Middle frontal gyrus (tissue), 1 donor: ENCODE data around the gene ELAVL1.
A peak's percentile ranks its signal among the peaks of the same experiment; 100 is the strongest.
"Not testable (repeated sequence)": the region's sequence is repeated elsewhere in the genome, so short reads cannot be mapped to it uniquely, and the experiment has no call there.

Experiments
- DNase-seq: peaks from one replicate; pipeline ENCODE4 v3.0.0-alpha.2; 2015; ENCODE audit warnings: low spot score; ENCODE audit errors: extremely low spot score

Gene ELAVL1

DNA sequence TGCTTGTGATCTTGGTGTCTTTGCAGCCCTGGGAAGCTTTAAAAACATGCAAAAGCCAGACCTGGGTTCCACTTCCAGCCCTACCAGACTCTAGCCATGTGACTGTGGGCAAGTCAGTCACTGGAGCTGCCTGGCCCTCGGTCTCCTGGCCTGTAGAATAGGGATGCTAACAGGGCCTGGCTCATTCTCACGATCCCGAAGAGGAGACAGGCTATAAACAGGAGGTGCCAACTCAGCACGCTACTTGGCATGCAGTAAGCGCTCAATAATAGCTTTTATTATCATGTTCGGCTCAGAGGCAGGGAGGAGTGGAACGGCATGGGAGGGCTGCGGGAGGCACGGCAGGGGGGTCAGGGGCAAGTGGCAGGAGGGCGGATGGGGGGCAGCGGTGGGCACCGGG, 81.2 kb downstream of the ELAVL1 start:
- no peak for DNase-seq

DNA sequence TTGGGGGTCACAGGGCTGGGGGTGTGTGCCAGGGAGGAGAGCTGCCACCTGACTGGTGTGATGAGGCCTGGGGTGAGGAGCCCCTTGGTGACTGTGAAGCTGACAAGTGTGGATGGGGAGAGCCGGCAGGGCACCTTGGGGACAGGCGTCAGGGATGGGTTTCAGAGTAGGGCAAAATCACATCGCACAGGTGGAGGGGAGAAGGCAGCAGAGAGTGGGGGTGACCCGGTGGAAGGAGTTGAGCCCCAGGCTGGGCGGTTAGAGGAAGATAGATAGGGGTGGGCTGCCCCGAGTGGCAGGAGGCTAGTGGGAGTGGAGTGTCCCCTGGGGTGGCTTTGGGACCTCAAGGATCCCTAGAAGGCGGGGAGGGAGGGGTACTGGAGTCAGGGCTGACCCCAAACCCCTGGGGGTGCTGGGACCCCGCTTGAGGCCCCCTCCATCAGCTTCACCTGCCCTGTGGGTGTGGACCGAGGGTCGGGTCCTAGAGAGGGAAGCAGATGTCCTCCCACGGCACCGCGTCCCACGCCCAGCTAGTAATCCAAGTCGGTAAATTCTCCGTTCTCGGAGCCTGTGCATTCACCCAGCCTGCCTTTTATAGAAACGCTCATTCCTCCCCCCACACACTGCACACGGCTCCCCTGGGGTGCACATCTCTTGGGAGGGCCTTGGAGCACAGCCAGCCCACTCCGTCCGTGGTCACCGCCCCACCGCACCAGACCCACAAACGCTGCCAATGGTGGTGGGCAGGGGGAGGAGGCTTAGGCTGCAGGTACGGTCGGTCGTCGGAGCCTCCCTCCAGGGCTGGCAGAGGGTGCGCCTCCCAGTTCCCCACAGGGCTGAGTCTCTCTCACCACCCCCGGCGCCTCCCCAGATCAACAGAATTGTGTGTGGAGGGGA, 81.9 kb downstream of the ELAVL1 start:
- DNase-seq, result no peak

DNA sequence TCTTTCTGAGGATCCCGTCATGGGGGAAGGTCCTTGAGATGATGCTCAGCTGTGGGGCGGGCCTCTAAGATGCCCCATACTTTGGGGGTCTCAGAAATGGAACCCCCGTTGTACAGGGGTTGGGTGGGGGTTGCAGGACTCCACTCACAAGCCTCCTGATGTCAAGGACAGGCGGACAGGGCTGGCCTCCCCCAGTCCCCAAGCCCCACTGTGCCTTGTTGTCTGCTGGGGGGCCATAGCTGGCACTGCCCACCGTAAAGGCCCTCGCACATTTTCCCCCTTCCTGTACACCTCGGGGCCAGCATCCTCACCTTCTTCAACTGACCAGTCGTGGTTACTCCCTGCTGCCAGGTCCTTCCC, 82.6 kb downstream of the ELAVL1 start:
- DNase-seq, result no peak

DNA sequence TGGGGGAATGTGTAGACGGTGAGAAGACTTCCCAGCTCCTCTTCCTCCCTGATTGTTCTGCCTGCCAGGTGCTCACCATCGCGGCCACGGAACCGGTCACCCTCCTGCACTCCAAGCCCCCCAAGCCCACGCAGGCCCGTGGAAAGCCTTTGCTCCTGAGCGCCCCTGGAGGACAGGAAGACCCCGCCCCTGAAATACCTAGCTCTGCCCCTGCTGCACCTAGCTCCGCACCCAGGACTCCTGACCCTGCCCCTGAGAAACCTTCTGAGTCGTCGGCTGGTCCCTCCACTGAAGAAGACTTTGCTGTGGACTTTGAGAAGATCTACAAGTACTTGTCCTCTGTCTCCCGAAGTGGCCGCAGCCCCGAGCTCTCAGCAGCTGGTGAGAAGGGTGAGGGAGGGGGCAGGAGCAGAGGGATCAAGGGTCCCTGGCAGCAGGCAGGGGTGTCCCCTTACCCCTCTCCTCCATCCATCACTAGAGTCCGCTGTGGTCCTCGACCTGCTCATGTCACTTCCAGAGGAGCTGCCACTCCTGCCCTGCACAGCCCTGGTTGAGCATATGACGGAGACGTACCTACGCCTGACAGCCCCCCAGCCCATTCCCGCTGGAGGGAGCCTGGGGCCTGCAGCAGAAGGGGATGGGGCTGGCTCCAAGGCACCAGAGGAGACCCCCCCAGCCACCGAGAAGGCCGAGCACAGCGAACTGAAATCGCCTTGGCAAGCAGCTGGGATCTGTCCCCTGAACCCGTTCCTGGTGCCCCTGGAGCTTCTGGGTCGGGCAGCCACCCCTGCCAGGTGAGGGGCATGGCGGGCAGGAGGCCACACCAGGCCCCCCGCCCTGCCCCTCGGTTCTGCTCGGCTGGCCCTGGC, 83.2 kb downstream of the ELAVL1 start:
- DNase-seq, result no peak

DNA sequence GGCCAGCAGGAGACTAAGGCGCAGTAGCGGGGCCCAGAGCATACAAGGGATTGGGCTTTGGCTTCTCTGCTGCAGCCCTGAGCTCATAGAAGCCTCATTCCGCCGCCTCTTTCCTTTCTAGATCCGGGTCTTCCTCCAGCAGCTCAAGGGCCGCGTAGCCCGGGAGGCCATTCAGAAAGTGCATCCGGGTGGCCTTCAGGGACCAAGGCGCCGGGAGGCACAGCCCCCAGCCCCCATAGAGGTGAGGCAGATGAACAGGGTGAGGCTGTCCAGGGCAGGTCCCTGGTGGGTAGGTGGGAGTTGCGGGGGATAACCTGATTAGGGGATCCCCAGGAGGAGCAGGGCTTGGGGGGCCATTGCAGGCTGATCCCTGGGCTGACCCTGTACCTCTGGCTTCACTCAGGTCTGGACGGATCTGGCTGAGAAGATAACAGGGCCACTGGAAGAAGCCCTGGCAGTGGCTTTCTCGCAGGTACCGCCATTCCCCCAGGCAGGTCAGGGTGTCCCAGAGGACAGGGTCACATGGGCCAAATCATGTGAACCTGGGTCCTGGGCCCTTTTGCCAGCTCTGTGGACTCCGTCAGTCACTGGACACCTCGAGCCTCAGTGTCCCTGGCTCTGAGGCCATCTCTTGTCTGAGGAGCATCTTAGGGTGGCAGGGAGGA, 84.0 kb downstream of the ELAVL1 start:
- DNase-seq, result no peak

DNA sequence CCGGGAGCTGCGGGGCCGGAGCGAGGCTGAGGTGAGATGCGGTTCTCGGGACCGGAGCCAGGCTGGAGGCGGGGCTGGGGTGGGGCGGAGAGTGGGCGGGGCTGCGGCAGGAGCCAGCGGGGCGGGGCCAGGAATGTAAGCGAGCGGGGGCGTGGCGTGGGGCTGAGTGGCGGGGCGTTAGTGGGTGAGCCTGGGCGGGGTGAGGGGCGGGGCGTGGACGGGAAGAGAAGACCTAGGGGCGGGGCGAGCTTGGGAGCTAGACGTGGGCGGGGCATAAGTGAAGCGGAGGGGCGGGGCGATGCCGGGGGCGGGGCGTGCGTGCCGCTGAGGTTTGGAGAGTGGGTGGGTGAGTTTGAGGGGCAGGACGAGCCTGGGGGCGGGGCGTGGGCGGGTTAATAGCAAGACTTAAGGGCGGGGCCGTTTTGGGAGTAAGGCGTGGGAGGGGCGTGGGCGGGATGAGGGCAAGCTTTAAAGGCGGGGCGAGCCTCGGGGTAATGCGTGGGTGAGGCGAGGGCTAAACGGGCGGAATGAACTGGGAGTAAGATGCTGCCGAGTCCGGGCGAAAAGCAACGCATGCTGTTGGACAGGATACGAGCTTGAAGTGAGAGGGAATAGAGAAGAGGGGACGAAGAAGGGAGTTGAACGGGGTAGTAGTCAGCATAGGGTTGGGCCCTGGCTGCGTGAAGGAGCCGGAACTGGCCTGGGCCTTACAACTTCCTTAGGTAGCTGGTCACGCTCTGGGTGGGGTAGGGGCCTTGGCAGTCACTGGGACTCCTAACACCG, 84.7 kb downstream of the ELAVL1 start:
- DNase-seq, result peak; percentile 85

DNA sequence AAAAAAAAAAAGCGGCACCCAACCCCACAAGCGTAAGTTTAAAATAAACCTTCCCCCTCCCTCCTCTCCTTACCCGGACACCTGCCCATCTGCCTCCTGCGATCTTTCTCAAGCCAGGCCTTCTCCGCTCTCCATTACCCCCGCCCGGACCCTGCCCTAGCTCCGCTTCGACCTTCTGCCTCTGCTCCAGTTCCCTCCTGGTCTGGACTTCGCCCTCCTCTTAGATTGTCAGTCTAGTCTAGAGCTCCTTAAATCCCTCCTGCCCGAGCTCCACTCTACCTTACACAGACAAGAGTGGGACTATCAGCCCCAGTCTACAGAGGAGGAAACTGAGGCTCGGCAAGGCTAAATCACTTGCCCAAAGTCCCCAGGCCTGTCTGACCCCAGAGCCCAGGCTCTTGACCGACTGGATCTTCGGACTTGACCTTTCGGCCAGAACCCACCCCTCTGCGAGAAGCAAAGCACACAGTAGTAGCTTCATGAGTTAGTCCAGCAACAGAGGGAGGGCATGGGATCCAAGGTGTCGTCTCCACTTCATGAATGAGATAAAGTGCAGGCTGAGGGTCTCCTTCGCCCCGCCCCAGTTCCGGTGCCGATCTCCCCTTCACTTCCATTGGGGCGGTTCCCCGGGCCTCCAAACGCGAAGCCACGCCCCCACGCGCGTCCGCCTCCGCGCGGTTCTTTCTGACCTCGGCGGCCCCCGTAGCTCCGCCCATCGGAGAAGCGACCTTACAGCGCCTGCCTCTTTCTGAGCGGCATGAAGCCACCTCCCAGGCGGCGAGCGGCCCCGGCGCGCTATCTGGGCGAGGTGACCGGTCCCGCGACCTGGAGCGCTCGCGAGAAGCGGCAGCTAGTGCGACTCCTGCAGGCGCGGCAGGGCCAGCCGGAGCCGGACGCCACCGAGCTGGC, 85.6 kb downstream of the ELAVL1 start, which contains the start of gene SNAPC2:
TSS of gene SNAPC2 (plus strand) at position 729 of the 909 bp plus-strand sequence. CDS start at position 758, 29 bp downstream.
- DNase-seq, result peak; percentile 60

DNA sequence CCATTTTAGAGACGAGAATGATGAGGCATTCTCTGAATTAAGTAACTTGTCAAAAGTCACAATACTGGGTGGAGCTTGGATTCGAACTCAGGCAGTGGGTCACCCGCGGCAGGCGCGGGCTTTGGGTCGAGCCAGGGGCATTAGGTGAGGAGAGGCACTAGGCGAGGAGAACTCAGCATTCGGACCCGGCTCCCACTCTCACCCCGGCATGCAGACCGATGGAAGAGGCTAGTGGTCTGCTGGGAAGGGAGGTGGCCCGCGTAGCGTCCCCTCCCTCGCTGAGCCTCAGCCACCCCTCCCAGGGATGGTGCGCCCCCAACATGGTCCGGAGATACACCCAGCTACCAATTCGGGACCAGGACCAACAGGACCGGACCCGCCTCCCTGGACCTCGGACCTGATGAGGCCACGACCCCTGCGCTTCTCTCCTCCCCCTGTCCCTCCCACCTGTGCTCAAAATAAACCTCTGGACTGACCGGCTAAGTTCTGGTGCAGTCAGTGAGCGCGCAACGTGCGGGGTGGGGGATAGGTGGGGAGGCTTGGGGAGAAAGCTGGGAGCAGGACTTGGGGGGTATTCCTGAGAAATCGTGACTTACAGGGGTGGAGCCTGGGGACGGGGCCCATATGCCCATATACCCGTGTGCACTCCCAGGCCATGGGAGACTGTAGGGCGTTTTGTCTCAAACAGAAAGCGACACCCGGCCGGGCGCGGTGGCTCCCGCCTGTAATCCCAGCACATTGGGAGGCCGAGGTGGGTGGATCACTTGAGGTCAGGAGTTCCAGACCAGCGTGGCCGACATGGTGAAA, 86.6 kb downstream of the ELAVL1 start:
- no peak for DNase-seq

DNA sequence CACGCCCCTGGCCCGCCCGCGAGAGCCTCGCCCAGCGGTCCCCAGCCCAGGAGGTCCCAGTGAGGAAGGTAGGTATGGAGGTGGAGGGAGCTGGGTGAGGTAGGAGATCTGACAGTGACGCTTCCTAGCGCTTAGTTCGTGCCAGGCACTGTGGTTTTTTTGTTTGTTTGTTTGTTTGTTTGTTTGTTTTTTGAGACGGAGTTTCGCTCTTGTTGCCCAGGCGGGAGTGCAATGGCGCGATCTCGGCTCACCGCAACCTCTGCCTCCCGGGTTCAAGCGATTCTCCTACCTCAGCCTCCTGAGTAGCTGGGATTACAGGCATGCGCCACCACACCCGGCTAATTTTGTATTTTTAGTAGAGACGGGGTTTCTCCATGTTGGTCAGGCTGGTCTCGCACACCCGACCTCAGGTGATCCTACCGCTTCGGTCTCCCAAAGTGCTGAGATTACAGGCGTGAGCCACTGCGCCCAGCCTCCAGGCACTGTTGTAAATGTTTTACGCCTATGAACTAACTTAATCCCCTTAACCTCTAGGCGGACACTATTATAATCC, 87.3 kb downstream of the ELAVL1 start:
- not testable (repeated sequence) for DNase-seq

DNA sequence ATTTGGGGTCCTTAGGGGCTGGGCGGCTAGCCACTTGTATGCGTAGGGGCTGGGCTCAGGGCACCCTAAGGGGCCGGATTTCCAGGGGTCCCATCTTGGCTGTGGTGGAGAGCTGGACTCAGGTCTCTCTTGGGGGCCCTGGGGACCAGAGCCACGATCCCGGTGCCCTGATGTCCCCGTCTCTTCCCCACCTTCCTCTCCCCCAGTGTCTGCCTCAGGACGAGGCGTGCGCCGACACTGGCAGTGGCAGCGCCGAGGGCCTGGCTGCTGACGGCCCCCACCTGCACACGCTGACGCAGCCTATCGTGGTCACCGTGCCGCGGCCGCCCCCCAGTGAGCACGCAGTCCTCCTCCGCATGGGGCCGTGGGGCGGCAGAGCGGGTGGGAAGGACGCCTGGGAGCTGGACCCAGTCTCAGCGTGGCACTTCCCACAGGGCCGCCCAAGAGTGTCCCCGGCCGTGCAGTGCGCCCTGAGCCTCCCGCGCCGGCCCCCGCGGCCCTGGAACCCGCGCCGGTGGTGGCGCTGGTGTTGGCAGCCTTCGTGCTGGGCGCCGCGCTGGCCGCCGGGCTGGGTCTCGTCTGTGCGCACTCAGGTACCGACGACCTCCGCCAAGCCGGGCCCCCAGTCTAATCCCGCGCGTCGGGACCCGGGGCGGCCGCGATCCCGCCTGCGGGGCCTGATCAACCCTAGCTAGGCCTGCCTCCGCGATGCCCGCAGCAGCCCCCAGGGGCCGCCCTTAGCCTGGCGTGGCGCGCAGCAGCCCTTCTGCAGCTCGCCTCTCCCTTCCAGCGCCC, 88.0 kb downstream of the ELAVL1 start:
- DNase-seq, result no peak

DNA sequence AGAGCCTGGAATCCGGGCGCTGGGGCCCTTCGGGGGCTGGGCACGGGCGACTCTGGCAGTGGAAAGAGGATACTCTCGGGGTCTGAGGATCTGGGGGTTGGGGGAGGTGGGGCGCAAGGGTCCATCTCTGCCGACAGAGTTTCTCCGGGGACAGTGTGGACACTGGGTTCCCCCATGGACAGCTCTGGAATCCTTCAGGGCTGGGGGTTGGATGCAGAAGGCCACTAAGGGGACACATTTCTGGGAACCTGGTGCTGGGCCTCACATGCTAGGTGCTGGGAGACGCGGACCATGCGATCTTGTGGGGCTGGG, 88.5 kb downstream of the ELAVL1 start:
- DNase-seq, result no peak

DNA sequence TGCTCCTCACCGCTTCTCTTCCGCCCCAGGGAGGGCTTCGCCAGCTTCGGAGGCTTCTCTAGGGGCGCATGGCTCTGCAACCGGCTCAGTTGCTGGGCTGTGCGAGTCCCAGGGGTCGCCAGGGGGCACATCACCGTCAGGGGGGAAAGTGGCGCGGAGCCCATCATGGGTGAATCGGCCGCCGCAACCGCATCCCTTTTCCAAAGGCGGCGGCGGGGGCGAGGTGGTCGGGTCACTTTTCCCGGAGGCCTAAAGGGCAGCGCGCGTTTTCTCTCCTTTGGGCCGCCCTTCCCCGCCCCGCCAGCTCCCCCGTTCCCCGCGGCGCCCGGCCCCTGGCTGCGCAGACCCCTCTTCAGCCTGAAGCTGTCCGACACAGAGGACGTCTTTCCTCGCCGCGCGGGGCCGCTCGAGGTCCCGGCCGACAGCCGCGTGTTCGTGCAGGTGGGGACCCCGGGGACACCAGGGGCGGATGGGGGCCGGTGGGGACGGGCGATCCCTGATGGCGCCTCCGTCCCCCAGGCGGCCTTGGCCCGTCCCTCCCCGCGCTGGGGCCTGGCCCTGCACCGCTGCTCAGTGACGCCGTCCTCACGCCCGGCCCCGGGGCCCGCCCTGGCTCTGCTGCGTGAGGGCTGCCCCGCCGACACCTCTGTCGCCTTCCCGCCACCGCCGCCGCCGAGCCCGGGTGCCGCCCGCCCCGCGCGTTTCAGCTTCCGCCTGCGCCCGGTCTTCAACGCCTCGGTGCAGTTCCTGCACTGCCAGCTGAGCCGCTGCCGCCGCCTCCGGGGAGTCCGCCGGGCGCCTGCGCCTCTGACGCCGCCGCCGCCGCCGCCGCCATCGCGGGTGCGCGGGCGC, 89.1 kb downstream of the ELAVL1 start:
- DNase-seq, result no peak

DNA sequence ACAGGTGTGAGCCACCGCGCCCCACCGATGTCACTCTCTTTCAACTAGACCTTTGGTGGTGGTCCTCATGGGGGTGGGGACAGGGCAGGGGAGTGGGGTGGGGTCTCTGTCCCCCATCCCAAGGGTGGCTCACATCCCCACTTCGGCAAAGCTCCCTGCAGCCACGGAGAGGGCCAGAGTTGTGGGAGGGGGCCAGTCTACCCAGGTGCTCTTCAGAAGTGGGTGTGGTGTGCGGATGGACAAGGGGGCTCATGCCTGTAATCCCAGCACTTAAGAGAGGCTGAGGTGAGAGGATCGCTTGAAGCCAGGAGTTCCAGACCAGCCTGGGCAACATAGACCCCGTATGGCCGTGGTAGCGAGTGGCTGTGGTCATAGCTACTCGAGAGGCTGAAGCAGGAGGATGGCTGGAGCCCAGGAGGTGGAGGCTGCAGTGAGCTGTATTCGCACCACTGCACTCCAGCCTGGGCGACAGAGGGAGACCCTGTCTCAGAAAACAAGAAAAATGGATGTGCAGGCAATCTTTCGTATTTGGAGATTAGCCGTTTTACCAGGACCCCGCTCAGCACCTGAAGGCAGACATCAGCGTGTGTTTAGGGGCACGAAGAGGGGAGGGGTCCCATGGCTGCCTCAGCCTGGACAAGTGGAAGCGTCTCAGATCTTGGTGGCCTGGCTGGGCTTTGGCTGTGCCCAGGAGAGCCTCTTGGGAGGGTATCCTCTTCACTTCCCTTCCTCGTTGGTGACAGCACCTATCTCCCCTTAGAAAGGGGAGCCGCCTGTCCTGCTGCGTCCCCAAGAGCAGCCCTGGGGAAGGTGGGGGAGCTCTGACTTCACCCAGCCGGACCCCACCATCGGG, 90.0 kb downstream of the ELAVL1 start:
- no peak for DNase-seq

DNA sequence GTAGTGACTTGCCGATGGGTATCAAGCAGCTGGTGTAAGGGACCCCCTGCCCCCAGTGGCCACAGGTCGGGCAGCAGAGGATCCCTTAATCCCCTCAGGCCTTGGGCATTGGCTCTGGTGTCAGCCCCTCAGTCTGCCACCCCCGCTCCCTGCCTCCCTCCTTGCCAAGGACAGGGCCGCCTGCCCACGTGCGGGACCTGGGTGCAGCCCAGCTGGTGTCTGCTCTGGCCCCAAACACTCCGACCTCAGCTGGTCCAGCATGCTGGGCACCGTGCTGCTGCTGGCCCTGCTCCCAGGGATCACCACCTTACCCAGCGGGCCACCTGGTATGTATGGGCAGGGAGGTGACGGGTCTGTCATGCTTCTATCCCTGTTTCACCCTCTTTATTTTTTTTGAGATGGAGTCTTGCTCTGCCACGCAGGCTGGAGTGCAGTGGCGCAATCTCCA, 90.8 kb downstream of the ELAVL1 start, which contains the start of gene TGFBR3L:
TSS of gene TGFBR3L (plus strand) at position 233 of the 448 bp plus-strand sequence.
- DNase-seq, result no peak

DNA sequence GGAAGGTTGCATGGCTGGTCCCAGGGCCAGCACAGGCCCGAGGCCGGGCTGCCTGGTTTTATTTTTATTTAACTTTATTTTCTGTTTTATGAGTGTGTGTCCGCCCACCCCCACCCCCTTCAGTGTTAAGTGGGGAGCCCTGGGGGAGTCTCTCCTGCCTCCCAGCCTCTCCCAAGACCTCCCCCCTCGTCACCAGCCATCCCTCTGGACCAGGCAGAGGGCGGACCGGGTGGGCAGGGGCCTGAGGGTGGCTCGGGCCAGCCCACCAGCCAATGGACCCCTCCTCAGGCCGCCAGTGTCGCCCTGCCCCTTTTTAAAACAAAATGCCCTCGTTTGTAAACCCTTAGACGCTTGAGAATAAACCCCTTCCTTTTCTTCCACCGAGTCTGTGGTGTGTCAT, 91.3 kb downstream of the ELAVL1 start:
- DNase-seq, result no peak

DNA sequence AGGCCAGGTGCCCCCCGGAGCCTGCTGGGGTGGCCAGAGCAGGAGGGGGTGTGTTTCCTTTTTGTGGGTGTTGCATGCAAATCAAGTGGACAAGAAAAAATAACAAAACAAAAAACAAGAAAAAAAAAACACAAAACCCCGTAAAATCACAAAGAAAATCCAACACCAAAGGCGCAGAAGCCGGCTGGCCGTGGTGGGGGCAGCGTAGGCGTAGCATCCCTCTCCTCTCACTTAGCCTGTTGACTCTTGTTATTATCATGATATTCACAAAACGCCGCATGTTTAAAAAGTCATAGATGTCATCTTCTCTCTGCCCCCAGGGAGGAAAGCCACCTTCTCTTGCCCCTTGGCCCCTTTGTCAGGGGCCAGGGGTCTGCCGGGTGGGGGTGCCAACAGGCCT, 91.8 kb downstream of the ELAVL1 start:
- DNase-seq, result no peak
